ENCODE measurements around the gene MBL2.

MBL2 gene

GRCh38 chr10:52758406-52758805 is 14.2 kb downstream of the MBL2 start:
- Histone ChIP-seq H3K9ac (ENCODE audit: low read depth, low read length) (no peak overlapping the region), H3K4me1 (ENCODE audit: insufficient read depth, low read length) (no peaks in the 10 kb centered on the region), H3K36me3 (ENCODE audit: insufficient read depth, low read length) (no peaks in the 10 kb centered on the region), H3K9me3 (ENCODE audit: control insufficient read depth, insufficient read depth, low read length) (no peaks in the 10 kb centered on the region)

GRCh38 chr10:52757773-52758172 is 14.8 kb downstream of the MBL2 start:
- H3K4me1 ChIP-seq (ENCODE audit: insufficient read depth, low read length), result no peaks in the 10 kb centered on the region
- no peak overlapping the region for H3K9ac ChIP-seq (ENCODE audit: low read depth, low read length)
- no peaks in the 10 kb centered on the region for H3K9me3 ChIP-seq (ENCODE audit: control insufficient read depth, insufficient read depth, low read length)
- no peaks in the 10 kb centered on the region for H3K36me3 ChIP-seq (ENCODE audit: insufficient read depth, low read length)

GRCh38 chr10:52756966-52757365 is 15.6 kb downstream of the MBL2 start:
- H3K36me3 ChIP-seq (ENCODE audit: insufficient read depth, low read length), result no peaks in the 10 kb centered on the region
- no peaks in the 10 kb centered on the region for H3K4me1 ChIP-seq (ENCODE audit: insufficient read depth, low read length)
- H3K9ac ChIP-seq (ENCODE audit: low read depth, low read length), result no peak overlapping the region
- H3K9me3 ChIP-seq (ENCODE audit: control insufficient read depth, insufficient read depth, low read length), result no peaks in the 10 kb centered on the region

GRCh38 chr10:52756295-52756694 is 16.3 kb downstream of the MBL2 start:
- Histone ChIP-seq H3K36me3 (ENCODE audit: insufficient read depth, low read length) (no peaks in the 10 kb centered on the region), H3K9ac (ENCODE audit: low read depth, low read length) (no peak overlapping the region), H3K4me1 (ENCODE audit: insufficient read depth, low read length) (no peaks in the 10 kb centered on the region), H3K9me3 (ENCODE audit: control insufficient read depth, insufficient read depth, low read length) (no peaks in the 10 kb centered on the region)

- Histone ChIP-seq H3K4me1 (ENCODE audit: insufficient read depth, low read length) (no peaks in the 10 kb centered on the region), H3K9ac (ENCODE audit: low read depth, low read length) (no peak overlapping the region), H3K36me3 (ENCODE audit: insufficient read depth, low read length) (no peaks in the 10 kb centered on the region), H3K9me3 (ENCODE audit: control insufficient read depth, insufficient read depth, low read length) (no peaks in the 10 kb centered on the region)
Observed at GRCh38 chr10:52755297-52756062, 17.1 kb downstream of the MBL2 start.

GRCh38 chr10:52752801-52753445 is 19.7 kb downstream of the MBL2 start:
- Histone ChIP-seq H3K36me3 (ENCODE audit: insufficient read depth, low read length) (no peaks in the 10 kb centered on the region), H3K9me3 (ENCODE audit: control insufficient read depth, insufficient read depth, low read length) (no peaks in the 10 kb centered on the region), H3K4me1 (ENCODE audit: insufficient read depth, low read length) (no peaks in the 10 kb centered on the region), H3K9ac (ENCODE audit: low read depth, low read length) (no peak overlapping the region)

- no peaks in the 10 kb centered on the region for H3K4me1 ChIP-seq (ENCODE audit: insufficient read depth, low read length)
- H3K36me3 ChIP-seq (ENCODE audit: insufficient read depth, low read length), result no peaks in the 10 kb centered on the region
- no peaks in the 10 kb centered on the region for H3K9me3 ChIP-seq (ENCODE audit: control insufficient read depth, insufficient read depth, low read length)
Observed at GRCh38 chr10:52752261-52752660, 20.3 kb downstream of the MBL2 start.

GRCh38 chr10:52751337-52751736 is 21.2 kb downstream of the MBL2 start:
- Histone ChIP-seq H3K4me1 (ENCODE audit: insufficient read depth, low read length) (no peaks in the 10 kb centered on the region), H3K9ac (ENCODE audit: low read depth, low read length) (no peak overlapping the region), H3K9me3 (ENCODE audit: control insufficient read depth, insufficient read depth, low read length) (no peaks in the 10 kb centered on the region), H3K36me3 (ENCODE audit: insufficient read depth, low read length) (no peaks in the 10 kb centered on the region)

More at GRCh38 chr10:52752261-52752660, 20.3 kb downstream of the MBL2 start:
- no peak overlapping the region for H3K9ac ChIP-seq (ENCODE audit: low read depth, low read length)

GRCh38 chr10:52750629-52751028 is 22.0 kb downstream of the MBL2 start:
- H3K9me3 ChIP-seq (ENCODE audit: control insufficient read depth, insufficient read depth, low read length), result no peaks in the 10 kb centered on the region
- H3K36me3 ChIP-seq (ENCODE audit: insufficient read depth, low read length), result no peaks in the 10 kb centered on the region
- no peaks in the 10 kb centered on the region for H3K4me1 ChIP-seq (ENCODE audit: insufficient read depth, low read length)
- no peak overlapping the region for H3K9ac ChIP-seq (ENCODE audit: low read depth, low read length)

- Histone ChIP-seq H3K36me3 (ENCODE audit: insufficient read depth, low read length) (no peaks in the 10 kb centered on the region), H3K9me3 (ENCODE audit: control insufficient read depth, insufficient read depth, low read length) (no peaks in the 10 kb centered on the region), H3K9ac (ENCODE audit: low read depth, low read length) (no peak overlapping the region), H3K4me1 (ENCODE audit: insufficient read depth, low read length) (no peaks in the 10 kb centered on the region)
Observed at GRCh38 chr10:52747694-52748093, 24.9 kb downstream of the MBL2 start.

GRCh38 chr10:52746169-52746568 is 26.4 kb downstream of the MBL2 start:
- Histone ChIP-seq H3K36me3 (ENCODE audit: insufficient read depth, low read length) (no peaks in the 10 kb centered on the region), H3K9me3 (ENCODE audit: control insufficient read depth, insufficient read depth, low read length) (no peaks in the 10 kb centered on the region), H3K9ac (ENCODE audit: low read depth, low read length) (no peak overlapping the region), H3K4me1 (ENCODE audit: insufficient read depth, low read length) (no peaks in the 10 kb centered on the region)

GRCh38 chr10:52744057-52744805 is 28.4 kb downstream of the MBL2 start:
- Histone ChIP-seq H3K4me1 (ENCODE audit: insufficient read depth, low read length) (no peaks in the 10 kb centered on the region), H3K9me3 (ENCODE audit: control insufficient read depth, insufficient read depth, low read length) (no peaks in the 10 kb centered on the region), H3K9ac (ENCODE audit: low read depth, low read length) (no peak overlapping the region), H3K36me3 (ENCODE audit: insufficient read depth, low read length) (no peaks in the 10 kb centered on the region)

GRCh38 chr10:52742731-52743130 is 29.9 kb downstream of the MBL2 start:
- H3K9ac ChIP-seq (ENCODE audit: low read depth, low read length), result no peak overlapping the region
- H3K4me1 ChIP-seq (ENCODE audit: insufficient read depth, low read length), result no peaks in the 10 kb centered on the region
- no peaks in the 10 kb centered on the region for H3K36me3 ChIP-seq (ENCODE audit: insufficient read depth, low read length)
- no peaks in the 10 kb centered on the region for H3K9me3 ChIP-seq (ENCODE audit: control insufficient read depth, insufficient read depth, low read length)

GRCh38 chr10:52741851-52742250 is 30.7 kb downstream of the MBL2 start:
- Histone ChIP-seq H3K4me1 (ENCODE audit: insufficient read depth, low read length) (no peaks in the 10 kb centered on the region), H3K9me3 (ENCODE audit: control insufficient read depth, insufficient read depth, low read length) (no peaks in the 10 kb centered on the region), H3K36me3 (ENCODE audit: insufficient read depth, low read length) (no peaks in the 10 kb centered on the region), H3K9ac (ENCODE audit: low read depth, low read length) (no peak overlapping the region)

Data from ES-I3 (cell line).